IPS-15b (cell line): ENCODE measurements around the gene CAMK2B.

ENCODE experiments used
- H3K27me3 ChIP-seq: one replicate; pipeline ENCODE4 v1.6.1; 2013; ENCODE audit warnings: low read length; ENCODE audit not compliant: control insufficient read depth, insufficient read depth
- H3K36me3 ChIP-seq: one replicate; pipeline ENCODE4 v1.6.1; 2013; ENCODE audit warnings: low read length; ENCODE audit not compliant: control insufficient read depth, insufficient read depth
- H3K4me1 ChIP-seq: one replicate; pipeline ENCODE4 v1.6.1; 2013; ENCODE audit warnings: mild to moderate bottlenecking, low read length; ENCODE audit not compliant: control insufficient read depth, insufficient read depth
- H3K4me3 ChIP-seq: one replicate; pipeline ENCODE4 v1.5.1; 2013; ENCODE audit warnings: low read depth, low read length
- H3K9ac ChIP-seq: one replicate; pipeline ENCODE4 v1.6.1; 2013; ENCODE audit warnings: low read depth, mild to moderate bottlenecking, low read length
- H3K9me3 ChIP-seq: one replicate; pipeline ENCODE4 v1.6.1; 2013; ENCODE audit warnings: mild to moderate bottlenecking, low read length; ENCODE audit not compliant: control insufficient read depth, insufficient read depth

The CAMK2B gene

GRCh38 chr7:44275146-44275545 lies 50.2 kb downstream of the CAMK2B start:
- no peak overlapping the region for H3K4me3 ChIP-seq
- H3K9ac ChIP-seq: no peak overlapping the region
- H3K36me3 ChIP-seq: no peaks in the 10 kb centered on the region
- H3K27me3 ChIP-seq: peaks cover 47% of the 10 kb centered on the region
- peaks cover 3% of the 10 kb centered on the region for H3K4me1 ChIP-seq
- H3K9me3 ChIP-seq: no peaks in the 10 kb centered on the region

- Histone ChIP-seq H3K27me3 (peaks cover 47% of the 10 kb centered on the region), H3K4me1 (peaks cover 3% of the 10 kb centered on the region), H3K9me3 (no peaks in the 10 kb centered on the region), H3K4me3 (no peak overlapping the region), H3K36me3 (no peaks in the 10 kb centered on the region), H3K9ac (no peak overlapping the region)
Observed at GRCh38 chr7:44274623-44274975, 50.8 kb downstream of the CAMK2B start.

- Histone ChIP-seq H3K9ac (no peak overlapping the region), H3K4me1 (peaks cover 3% of the 10 kb centered on the region), H3K36me3 (no peaks in the 10 kb centered on the region), H3K4me3 (no peak overlapping the region), H3K27me3 (peaks cover 46% of the 10 kb centered on the region), H3K9me3 (no peaks in the 10 kb centered on the region)
Observed at GRCh38 chr7:44273681-44274622, 51.4 kb downstream of the CAMK2B start.

GRCh38 chr7:44272981-44273380 lies 52.4 kb downstream of the CAMK2B start:
- no peaks in the 10 kb centered on the region for H3K9me3 ChIP-seq
- no peaks in the 10 kb centered on the region for H3K36me3 ChIP-seq
- peaks cover 3% of the 10 kb centered on the region for H3K4me1 ChIP-seq
- peaks cover 39% of the 10 kb centered on the region for H3K27me3 ChIP-seq
- no peak overlapping the region for H3K4me3 ChIP-seq
- H3K9ac ChIP-seq: no peak overlapping the region

GRCh38 chr7:44272456-44272855 lies 52.9 kb downstream of the CAMK2B start:
- H3K36me3 ChIP-seq: no peaks in the 10 kb centered on the region
- H3K4me3 ChIP-seq: no peak overlapping the region
- H3K9ac ChIP-seq: no peak overlapping the region
- peaks cover 3% of the 10 kb centered on the region for H3K4me1 ChIP-seq
- H3K27me3 ChIP-seq: peaks cover 38% of the 10 kb centered on the region
- no peaks in the 10 kb centered on the region for H3K9me3 ChIP-seq

- H3K9ac ChIP-seq: no peak overlapping the region
- peaks cover 23% of the 10 kb centered on the region for H3K27me3 ChIP-seq
- H3K36me3 ChIP-seq: no peaks in the 10 kb centered on the region
- H3K4me3 ChIP-seq: no peak overlapping the region
- no peaks in the 10 kb centered on the region for H3K4me1 ChIP-seq
- no peaks in the 10 kb centered on the region for H3K9me3 ChIP-seq
Observed at GRCh38 chr7:44269943-44270493, 55.4 kb downstream of the CAMK2B start.

- H3K27me3 ChIP-seq: peaks cover 17% of the 10 kb centered on the region
- H3K4me1 ChIP-seq: no peaks in the 10 kb centered on the region
- H3K4me3 ChIP-seq: no peak overlapping the region
- H3K9me3 ChIP-seq: no peaks in the 10 kb centered on the region
- H3K9ac ChIP-seq: no peak overlapping the region
- H3K36me3 ChIP-seq: no peaks in the 10 kb centered on the region
Observed at GRCh38 chr7:44269417-44269816, 56.0 kb downstream of the CAMK2B start.

- no peaks in the 10 kb centered on the region for H3K9me3 ChIP-seq
- H3K36me3 ChIP-seq: no peaks in the 10 kb centered on the region
- no peak overlapping the region for H3K9ac ChIP-seq
- no peak overlapping the region for H3K4me3 ChIP-seq
- peaks cover 10% of the 10 kb centered on the region for H3K27me3 ChIP-seq
- H3K4me1 ChIP-seq: no peaks in the 10 kb centered on the region
Observed at GRCh38 chr7:44268671-44269070, 56.7 kb downstream of the CAMK2B start.

GRCh38 chr7:44267719-44268421 lies 57.5 kb downstream of the CAMK2B start:
- Histone ChIP-seq H3K27me3 (peaks cover 2% of the 10 kb centered on the region), H3K9ac (no peak overlapping the region), H3K36me3 (no peaks in the 10 kb centered on the region), H3K4me3 (no peak overlapping the region), H3K9me3 (no peaks in the 10 kb centered on the region), H3K4me1 (no peaks in the 10 kb centered on the region)

- no peak overlapping the region for H3K4me3 ChIP-seq
- no peaks in the 10 kb centered on the region for H3K9me3 ChIP-seq
- no peaks in the 10 kb centered on the region for H3K27me3 ChIP-seq
- H3K4me1 ChIP-seq: no peaks in the 10 kb centered on the region
- H3K9ac ChIP-seq: no peak overlapping the region
- H3K36me3 ChIP-seq: no peaks in the 10 kb centered on the region
Observed at GRCh38 chr7:44267178-44267577, 58.2 kb downstream of the CAMK2B start.

- H3K27me3 ChIP-seq: no peaks in the 10 kb centered on the region
- no peaks in the 10 kb centered on the region for H3K4me1 ChIP-seq
- H3K4me3 ChIP-seq: no peak overlapping the region
- no peak overlapping the region for H3K9ac ChIP-seq
- no peaks in the 10 kb centered on the region for H3K9me3 ChIP-seq
- H3K36me3 ChIP-seq: no peaks in the 10 kb centered on the region
Observed at GRCh38 chr7:44266526-44266925, 58.9 kb downstream of the CAMK2B start.

- no peaks in the 10 kb centered on the region for H3K27me3 ChIP-seq
- no peak overlapping the region for H3K4me3 ChIP-seq
Observed at GRCh38 chr7:44265728-44266127, 59.7 kb downstream of the CAMK2B start.

More at GRCh38 chr7:44265728-44266127, 59.7 kb downstream of the CAMK2B start:
- H3K9me3 ChIP-seq: no peaks in the 10 kb centered on the region
- H3K36me3 ChIP-seq: no peaks in the 10 kb centered on the region
- no peak overlapping the region for H3K9ac ChIP-seq
- H3K4me1 ChIP-seq: no peaks in the 10 kb centered on the region
